Kidney epithelial cell (primary cell): ENCODE results near the gene TPD52L2. TPM values are rescaled to one million over a fixed set of nuclear protein-coding genes. Genes with fewer than 3 reads are reported as not detected.

Experiments used
- DNase-seq: peaks from one replicate; pipeline ENCODE4 v3.0.0-alpha.2; 2010; ENCODE audit warnings: low read depth
- H3K27me3 ChIP-seq: 2 replicates; pipeline ENCODE4 v1.6.0; 2011; ENCODE audit warnings: low read length; ENCODE audit not compliant: control insufficient read depth, insufficient read depth
- H3K36me3 ChIP-seq: 2 replicates; pipeline ENCODE4 v1.5.1; 2011; ENCODE audit warnings: low read length; ENCODE audit not compliant: control insufficient read depth, insufficient read depth
- H3K4me3 ChIP-seq: 2 replicates; pipeline ENCODE4 v1.5.1; 2011; ENCODE audit warnings: low read depth, mild to moderate bottlenecking, control low read depth, low read length
- total RNA-seq: library from RNA; depleted of rRNA; stranded (reverse); fragments of >200 nt; gene quantifications from 2 replicates; pipeline ENCODE4 v1.2.3, GENCODE V29; 2015
- TF ChIP-seq, protein P1 (sequence below): IDR thresholded peaks from 2 replicates; pipeline ENCODE4 v1.5.1; 2011; ENCODE audit warnings: mild to moderate bottlenecking, moderate library complexity, low read length, control low read depth, inconsistent platforms; ENCODE audit not compliant: insufficient read depth, poor library complexity, severe bottlenecking

TPD52L2 gene
- 166 and 177 TPM in 2 replicates for total RNA-seq

DNA sequence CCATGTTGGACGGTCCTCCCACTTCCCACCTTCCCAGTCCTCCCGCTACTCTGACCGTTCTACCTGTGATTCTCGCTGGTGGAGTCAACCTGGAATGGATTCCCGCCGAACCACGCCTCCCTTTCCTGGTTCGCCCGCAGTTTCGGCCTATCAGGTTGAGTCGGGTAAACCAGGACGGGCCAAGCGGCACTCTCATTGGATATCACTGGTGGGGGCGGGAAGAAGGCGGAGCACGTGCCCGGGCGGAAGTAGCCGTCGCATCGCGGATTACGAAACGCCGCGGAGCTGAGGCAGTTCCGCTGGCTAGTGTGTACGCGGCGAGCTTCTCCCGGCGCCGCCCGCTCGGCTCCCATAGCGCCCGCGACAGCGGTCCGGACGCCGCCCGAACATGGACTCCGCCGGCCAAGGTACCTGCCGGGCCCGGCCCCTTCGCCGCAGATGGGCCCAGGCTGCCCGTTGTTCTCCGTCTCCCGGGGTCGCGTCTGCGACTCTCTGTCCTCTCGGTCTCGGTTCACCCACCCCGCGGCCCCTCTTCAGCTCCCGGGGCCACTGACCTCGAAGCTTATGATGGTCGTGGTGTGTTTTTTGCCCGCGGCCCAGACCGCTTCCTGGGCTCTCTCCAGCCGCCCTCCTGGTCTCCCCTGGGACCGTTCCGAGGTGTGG lies at the start of gene TPD52L2:
Gene TPD52L2 (plus strand): TSS at position 293 of the 663 bp plus-strand sequence. CDS start 96 bp downstream, at position 389.
- Histone ChIP-seq H3K36me3 (peaks cover 2% of the 10 kb centered on the region), H3K4me3 (peak within 1 kb of the TSS; percentile 85), H3K27me3 (no peaks in the 10 kb centered on the region)
- peak; percentile 96 for DNase-seq
- TF ChIP-seq, protein P1, sequence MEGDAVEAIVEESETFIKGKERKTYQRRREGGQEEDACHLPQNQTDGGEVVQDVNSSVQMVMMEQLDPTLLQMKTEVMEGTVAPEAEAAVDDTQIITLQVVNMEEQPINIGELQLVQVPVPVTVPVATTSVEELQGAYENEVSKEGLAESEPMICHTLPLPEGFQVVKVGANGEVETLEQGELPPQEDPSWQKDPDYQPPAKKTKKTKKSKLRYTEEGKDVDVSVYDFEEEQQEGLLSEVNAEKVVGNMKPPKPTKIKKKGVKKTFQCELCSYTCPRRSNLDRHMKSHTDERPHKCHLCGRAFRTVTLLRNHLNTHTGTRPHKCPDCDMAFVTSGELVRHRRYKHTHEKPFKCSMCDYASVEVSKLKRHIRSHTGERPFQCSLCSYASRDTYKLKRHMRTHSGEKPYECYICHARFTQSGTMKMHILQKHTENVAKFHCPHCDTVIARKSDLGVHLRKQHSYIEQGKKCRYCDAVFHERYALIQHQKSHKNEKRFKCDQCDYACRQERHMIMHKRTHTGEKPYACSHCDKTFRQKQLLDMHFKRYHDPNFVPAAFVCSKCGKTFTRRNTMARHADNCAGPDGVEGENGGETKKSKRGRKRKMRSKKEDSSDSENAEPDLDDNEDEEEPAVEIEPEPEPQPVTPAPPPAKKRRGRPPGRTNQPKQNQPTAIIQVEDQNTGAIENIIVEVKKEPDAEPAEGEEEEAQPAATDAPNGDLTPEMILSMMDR, result no peak

- Histone ChIP-seq H3K36me3 (no peaks in the 10 kb centered on the region), H3K27me3 (peaks cover 5% of the 10 kb centered on the region), H3K4me3 (no peak overlapping the region)
- TF ChIP-seq, protein P1, result no peak
- no peak for DNase-seq
These were observed 49.3 kb upstream of the TPD52L2 start for GRCh38 chr20:63815615-63816253.

DNA sequence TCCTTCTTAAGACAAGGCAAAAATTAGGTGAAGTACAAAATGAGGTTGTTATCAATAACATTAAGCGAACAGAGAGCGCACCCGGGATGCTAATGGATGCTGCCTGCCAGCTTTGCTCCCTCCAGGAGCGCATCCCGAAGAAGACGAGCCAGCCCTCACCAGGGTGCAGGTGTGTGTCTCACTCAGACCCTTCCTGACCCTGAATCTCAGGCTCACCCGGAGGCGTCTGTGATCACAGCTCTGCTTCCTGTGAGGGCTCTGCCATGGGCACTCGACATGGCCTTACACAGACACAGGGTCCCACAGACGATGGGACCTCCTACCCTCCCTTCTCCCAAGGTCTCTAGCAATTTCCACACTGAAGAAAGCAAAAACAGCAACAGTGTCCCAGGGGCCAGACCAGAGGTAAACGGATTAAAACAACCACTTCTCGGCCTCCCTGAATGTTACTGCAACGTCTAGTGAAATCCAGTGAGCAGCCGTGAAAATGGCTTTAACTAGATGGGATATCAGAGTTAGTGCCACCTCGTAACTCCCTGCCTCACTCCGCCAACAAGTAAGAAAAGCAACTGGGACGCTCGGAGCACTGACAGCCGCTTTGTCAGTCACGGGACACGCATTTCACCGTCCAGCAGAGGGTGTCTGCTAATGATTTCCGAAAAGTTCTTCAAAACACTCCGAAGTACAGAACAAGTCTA lies 45.7 kb upstream of the TPD52L2 start:
- DNase-seq, result no peak
- Histone ChIP-seq H3K27me3 (peaks cover 13% of the 10 kb centered on the region), H3K4me3 (no peak overlapping the region), H3K36me3 (no peaks in the 10 kb centered on the region)
- TF ChIP-seq, protein P1, result peak; percentile 21

DNA sequence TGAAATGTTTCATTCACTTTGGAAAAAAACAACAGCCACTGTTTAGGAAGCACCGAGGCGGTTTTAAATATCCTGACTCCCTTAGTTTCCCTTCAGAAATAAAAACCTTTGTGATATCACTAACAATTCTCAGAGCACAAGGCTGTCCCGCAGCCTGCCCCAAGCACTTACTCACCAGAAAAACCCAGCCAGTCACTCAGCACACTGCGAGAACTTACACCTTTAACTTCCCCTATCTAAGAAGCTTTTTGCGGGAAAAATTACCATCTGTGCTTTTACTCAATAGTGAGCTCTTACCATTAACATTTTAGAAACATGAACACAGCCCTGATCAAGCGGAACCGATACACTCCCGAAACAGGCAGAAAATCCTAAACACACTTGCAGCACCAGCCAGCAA lies 43.3 kb upstream of the TPD52L2 start:
- DNase-seq, result no peak
- TF ChIP-seq, protein P1, result no peak
- no peaks in the 10 kb centered on the region for H3K36me3 ChIP-seq
- H3K27me3 ChIP-seq, result peaks cover 18% of the 10 kb centered on the region
- no peak overlapping the region for H3K4me3 ChIP-seq

GRCh38 chr20:63822276-63822696 lies 42.8 kb upstream of the TPD52L2 start:
- Histone ChIP-seq H3K4me3 (no peak overlapping the region), H3K27me3 (peaks cover 21% of the 10 kb centered on the region), H3K36me3 (no peaks in the 10 kb centered on the region)
- TF ChIP-seq, protein P1, result no peak
- no peak for DNase-seq
